SHP77 (cell line): ENCODE results near the gene TLE5.
"Not testable (repeated sequence)": the region's sequence is repeated elsewhere in the genome, so short reads cannot be mapped to it uniquely, and the experiment has no call there.

Experiments used
- DNase-seq, 2 experiments: peaks; one replicate each; lab custom pipeline; 2025; lab: John Stamatoyannopoulos, UW

TLE5 gene

GRCh38 chr19:3025549-3025886 is 36.8 kb downstream of the TLE5 start:
- no peak for DNase-seq

DNA sequence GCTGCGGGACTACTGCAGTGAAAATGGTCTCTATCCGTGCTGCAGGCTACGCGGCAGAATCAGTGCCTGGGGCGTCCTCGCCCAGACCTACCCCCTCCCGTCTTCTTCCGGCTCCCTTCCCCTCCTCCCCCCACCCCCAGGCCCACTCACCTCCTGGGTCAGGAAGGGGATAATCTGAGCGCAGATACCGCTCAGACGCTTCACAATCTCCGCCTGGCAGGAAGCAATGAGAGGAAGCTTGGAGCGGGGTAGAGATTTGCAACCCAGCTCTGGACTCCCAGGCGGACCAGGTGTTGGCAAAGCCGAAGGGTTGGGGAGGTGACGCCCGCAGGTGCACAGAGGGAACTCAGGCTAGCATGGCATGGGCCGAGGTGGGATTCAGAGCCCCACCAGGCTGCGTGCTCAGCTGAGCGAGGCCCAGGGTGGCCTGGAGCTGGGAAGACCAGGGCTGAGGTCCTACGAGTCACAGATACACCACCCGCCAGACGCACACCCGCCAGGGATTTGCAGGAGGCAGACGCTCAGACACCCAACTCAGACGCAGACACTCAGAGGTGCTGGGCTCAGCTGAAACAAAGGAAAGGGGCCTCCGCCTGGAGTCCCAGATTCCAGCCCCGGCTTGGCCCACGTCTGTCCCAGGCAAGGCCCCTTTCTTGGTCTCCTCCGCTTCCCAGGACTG is 37.3 kb downstream of the TLE5 start:
- DNase-seq = no peak

- no peak for DNase-seq
Measured at GRCh38 chr19:3024509-3024869, 37.8 kb downstream of the TLE5 start.

DNA sequence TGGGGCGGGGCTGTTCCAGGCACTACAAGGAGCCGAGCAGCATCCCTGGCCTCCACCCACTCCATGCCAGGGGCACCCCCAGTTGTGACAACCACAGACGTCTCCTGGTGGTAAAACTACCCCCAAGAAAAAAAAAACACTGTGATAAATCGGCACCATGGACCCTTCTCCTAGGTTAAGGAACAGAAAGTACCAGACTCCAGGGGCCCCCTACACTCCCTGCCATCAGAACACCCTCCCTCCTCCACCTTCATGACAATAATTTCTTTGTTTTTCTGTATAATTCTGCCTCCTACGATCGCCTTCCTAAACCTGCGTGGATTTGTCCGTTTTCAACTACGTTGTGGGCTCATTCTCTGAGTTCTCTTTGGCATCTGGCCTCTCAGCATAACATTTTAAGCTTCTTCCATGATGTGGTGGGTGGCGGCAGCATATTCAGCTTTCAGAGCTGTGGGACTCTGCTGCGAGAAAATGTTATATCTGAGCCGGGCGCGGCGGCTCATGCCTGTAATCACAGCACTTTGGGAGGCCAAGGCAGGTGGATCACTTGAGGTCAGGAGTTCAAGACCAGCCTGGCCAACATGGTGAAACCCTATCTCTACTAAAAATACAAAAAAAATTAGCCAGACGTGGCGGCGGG is 41.9 kb downstream of the TLE5 start:
- DNase-seq = no peak

DNA sequence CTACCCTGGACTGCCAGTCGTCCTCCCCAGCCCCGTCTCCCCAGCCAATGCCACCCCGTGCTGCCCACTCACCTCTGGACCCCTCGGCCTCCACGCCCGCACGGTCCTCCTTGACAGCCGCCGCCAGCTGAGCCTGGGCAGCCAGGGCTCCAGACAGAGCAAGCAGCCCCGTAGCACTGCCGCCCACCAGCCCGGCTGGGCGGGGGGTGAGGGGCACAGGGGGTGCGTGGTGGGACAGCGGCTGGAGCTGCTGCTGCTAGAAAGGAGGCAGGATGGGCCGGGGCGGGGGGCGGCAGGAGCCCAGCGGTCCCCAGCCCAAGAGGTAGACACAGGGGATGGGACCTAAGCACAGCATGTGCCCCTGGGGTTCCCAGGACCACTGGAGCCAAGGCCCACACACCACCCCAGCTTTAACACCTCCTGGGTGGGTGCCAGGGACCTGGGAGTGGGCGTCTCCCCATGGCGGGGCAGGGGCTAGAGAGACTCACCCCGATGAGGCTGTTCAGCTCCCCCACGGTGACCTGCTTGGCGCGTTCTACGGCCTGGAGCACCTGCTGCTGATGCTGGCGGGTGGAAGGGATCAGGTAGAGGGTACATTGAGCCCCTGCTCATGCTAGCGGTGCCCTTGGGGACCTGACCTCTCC is 43.0 kb downstream of the TLE5 start:
- no peak for DNase-seq

DNA sequence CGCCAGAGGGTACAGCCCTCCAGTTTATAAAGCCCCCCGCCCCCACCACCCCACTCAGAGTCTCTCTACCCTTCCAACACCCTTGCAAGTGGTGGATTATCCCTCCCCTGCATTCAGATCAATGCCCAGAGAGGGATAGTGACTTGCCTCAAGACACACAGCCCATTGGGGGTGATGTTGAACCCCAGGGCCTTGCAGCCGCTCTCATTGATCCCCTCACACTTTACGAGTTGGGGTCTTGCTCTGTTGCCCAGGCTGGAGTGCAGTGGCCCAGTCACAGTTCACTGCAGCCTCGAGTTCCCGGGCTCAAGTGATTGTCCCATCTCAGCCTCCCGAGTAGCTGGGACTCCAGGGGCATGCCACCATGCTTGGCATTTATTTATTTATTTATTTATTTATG is 44.4 kb downstream of the TLE5 start:
- no peak for DNase-seq

DNA sequence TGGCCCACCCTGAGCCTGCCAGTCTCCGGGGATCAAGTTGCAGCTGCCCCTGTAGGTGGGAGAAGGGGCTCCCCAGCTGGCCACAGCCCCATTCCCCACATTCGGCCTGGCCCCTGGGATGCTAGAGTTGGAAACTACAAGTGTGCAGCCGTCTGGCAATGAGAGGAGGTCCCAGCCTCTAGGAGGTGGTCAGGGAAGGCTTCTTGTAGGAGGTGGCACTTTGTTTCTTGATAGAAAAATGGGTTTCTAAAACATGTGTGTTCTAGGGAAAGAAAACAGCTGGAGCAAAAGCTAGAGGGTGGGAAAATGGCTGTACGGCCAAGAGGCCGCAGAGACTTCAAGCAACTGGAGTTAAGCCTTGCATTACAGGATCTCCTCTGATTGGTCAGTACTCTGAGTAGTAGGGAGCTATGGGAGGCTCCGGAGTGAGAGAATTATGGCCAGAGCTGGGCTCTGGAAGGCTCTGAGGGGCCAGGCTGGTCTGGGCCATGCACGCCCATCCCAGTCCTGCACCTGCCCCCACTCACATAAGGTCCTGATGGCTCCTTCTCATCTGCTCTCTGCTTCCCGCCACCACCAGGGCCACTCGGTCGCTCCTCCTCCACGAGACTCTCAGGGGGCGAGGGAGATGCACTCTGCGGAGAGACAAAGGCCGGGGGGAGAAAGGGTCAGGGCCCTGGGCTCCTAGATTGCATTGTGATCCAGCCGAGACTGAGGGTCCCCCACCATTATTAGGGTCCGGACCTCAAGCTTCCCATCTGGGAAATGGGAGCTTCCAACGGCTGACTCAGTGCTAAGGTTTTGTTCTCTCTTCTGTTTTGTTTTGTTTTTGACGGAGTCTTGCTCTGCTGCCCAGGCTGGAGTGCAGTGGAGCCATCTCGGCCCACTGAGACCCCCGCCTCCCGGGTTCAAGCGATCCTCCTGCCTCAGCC is 46.9 kb downstream of the TLE5 start:
- DNase-seq = no peak

DNA sequence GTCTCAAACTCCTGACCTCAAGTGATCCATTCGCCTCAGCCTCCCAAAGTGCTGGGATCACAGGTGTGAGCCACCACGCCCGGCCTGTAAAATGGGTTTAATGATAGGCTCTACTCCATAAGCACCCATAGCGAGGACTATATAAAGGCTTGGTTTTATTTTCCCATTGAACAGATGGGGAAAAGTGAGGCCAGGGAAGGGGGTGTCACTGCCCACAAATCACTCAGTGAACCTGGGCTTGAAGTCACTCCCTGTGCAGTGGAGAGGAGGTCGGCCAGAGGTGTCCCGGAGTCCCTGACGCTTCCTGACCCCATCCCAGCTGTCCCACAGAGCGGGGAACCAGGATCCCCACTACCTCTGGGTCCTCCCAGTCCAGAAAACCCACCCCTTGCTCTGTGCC is 48.2 kb downstream of the TLE5 start:
- DNase-seq = no peak

- no peak for DNase-seq
Measured at GRCh38 chr19:3013263-3013725, 49.0 kb downstream of the TLE5 start.

GRCh38 chr19:3012621-3013262 is 49.6 kb downstream of the TLE5 start:
- no peak for DNase-seq

GRCh38 chr19:3012059-3012458 is 50.2 kb downstream of the TLE5 start:
- not testable (repeated sequence) for DNase-seq

- no peak for DNase-seq
Measured at GRCh38 chr19:3010871-3011270, 51.4 kb downstream of the TLE5 start.

DNA sequence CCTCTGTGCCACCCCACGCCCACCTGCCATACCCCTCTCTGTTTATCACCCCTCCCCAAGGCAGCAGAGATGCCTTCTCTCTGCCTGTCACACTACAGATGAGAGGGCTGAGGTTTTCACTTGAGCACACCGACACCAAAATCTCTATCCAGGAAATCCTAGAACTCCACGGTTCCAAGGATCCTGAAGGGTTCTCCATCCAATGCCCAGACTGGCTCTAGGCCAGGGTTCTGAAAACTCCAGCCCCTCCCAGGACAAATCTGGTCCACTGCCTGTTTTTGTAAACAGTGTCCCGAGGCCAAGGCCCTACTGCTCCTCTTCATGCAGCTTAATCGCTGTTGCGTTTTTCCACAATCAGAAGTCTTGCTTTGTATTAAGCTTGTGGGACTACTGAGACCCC is 53.3 kb downstream of the TLE5 start:
- DNase-seq = no peak

- DNase-seq = no peak
Measured at GRCh38 chr19:3007975-3008374, 54.3 kb downstream of the TLE5 start.

DNA sequence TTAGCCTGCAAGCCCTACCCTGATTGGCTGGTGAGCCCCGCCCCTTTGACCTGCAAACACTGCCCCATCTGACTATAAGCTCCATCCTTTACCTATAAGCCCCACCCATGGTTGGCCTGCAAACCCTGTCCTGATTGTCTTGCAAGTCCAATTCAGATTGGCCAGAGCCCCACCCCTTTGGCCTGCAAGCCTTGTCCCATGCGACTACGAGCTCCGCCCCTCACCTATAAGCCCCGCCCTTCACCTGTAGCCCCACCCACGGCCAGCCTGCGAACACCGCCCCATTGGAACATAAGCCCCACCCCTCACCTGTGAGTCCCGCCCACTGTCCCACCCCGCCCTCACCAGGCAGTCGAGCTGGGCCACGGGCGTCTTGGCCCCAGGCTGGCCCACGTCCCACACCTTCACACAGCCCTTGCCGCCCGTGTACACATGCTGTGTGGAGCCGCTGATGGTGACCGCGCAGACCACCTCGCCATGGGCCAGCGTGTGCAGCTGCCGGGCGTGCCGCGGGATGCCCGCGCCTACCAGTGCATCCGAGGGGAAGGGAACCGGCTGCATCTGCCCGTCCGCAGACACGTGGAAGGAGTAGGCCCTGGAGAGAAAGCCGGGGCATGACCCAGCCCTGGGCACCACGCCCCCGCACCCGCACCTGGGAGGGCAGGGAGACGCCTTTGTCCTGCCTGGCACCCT is 56.1 kb downstream of the TLE5 start:
- DNase-seq = no peak

DNA sequence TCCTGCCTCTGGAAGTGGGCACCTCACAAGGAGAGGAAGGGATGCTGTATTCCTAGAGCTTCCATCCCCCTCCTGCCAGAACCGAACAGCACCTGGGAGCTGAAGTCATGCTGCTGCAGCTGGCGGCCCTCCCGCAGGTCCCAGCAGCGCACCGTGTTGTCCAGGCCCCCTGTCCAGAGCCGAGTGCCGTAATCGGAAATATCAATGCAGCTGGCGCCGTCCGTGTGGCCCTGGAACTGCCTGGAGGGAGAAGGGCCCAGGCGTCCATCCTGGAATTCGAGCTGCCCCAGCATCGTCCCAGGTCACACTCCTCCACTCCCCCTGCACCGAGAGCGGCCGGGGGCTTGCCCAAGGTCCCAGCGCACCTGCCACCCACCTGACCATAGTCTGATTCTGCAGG is 57.0 kb downstream of the TLE5 start:
- DNase-seq = no peak

DNA sequence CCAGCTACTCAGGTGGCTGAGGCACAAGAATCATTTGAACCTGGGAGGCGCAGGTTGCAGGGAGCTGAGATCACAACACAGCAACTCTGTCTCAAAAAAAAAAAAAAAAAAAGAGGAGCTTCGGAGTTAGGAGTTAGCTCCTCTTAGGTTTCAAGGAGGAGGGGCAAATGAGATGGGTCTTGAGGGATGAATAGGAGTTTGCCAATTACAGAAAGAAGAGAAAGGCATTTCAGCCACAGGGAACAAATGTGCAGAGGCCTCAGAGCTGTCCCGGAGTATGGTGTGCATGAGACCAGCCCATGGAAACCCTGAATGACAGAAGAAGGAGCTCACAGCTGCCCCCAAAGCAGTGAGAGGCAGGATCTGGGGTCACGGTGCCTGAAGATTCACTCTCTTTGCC is 57.8 kb downstream of the TLE5 start:
- DNase-seq = no peak

GRCh38 chr19:3003046-3003445 is 59.2 kb downstream of the TLE5 start:
- DNase-seq = no peak
